Subcutaneous adipose tissue (tissue), 4 donors: Measurements from ENCODE around the gene FSCN2. TPM values are rescaled to one million over a fixed set of nuclear protein-coding genes. Genes with fewer than 3 reads are reported as not detected.

Experiments used
- CTCF ChIP-seq: fragments of 450-650 bp; IDR thresholded peaks from one replicate; pipeline ENCODE4 v1.5.1; 2016; ENCODE audit warnings: low read depth, mild to moderate bottlenecking, control low read depth, antibody characterized with exemption, moderate library complexity
- total RNA-seq, 4 donors: library from RNA; depleted of rRNA; stranded (reverse); fragments of >200 nt; gene quantifications; one replicate each; pipeline ENCODE4 v1.1.0, GENCODE V29; 2016

The FSCN2 gene
- total RNA-seq, 4 donors from 2014 or later, result 0.88 to 1.0 TPM; not detected in 2

DNA sequence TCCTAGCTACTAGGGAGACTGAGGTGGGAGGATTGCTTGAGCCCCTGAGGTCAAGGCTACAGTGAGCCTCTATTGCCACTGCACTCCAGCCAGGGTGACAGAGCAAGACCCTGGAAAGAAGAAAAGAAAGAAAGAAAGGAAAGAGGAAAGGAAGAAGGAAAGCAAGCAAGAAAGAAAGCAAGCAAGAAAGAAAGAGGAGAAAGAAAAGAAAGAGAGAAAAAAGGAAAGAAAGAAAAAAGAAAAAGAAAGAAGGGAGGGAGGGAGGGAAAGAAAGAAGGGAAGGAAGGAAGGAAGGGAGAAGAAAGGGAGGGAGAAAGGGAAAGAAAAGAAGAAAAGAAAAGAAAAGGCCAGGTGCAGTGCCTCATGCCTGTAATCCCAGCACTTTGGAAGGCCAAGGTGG, 24.6 kb upstream of the FSCN2 start:
- no peak for TF ChIP-seq CTCF

- no peak for TF ChIP-seq CTCF
These were observed 19.5 kb upstream of the FSCN2 start for GRCh38 chr17:81508639-81509206.

DNA sequence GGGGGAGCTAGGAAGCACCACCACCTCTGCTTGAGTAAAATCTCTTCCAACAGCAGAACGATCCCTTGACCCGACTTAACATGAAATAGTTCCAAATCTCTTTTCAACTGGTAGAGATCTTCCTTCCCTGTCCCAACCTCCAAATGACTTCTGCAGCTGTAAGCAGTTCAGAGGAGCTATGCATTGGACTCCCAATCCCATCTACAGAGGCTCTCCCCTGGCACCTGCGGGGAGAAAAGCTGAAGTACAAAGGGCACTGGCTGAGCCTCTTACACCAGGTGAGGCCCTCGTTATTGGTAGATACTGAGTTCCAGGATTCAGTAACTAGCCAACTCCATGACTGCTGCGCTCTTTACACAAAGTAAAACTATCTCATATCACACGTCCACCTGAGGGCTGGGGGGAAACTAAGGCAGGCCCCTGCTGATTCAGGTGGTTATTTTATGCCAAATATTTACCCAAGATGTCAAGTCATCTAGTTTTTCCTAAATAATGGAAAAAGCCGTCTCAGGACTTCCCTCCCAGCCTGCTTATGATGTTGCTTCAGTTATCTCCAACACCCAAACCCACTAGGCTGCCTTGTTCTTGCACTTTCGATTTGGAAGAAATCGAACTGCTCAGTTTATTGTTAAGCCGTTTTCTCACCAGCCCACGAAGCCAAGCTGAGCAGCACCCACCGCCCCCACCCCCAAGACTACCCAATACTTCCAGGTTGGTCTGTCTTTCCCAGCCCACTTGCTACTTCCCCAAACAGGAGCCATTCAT, 18.8 kb upstream of the FSCN2 start:
- no peak for TF ChIP-seq CTCF

- TF ChIP-seq CTCF, result no peak
These were observed 18.0 kb upstream of the FSCN2 start for GRCh38 chr17:81509972-81510784.

DNA sequence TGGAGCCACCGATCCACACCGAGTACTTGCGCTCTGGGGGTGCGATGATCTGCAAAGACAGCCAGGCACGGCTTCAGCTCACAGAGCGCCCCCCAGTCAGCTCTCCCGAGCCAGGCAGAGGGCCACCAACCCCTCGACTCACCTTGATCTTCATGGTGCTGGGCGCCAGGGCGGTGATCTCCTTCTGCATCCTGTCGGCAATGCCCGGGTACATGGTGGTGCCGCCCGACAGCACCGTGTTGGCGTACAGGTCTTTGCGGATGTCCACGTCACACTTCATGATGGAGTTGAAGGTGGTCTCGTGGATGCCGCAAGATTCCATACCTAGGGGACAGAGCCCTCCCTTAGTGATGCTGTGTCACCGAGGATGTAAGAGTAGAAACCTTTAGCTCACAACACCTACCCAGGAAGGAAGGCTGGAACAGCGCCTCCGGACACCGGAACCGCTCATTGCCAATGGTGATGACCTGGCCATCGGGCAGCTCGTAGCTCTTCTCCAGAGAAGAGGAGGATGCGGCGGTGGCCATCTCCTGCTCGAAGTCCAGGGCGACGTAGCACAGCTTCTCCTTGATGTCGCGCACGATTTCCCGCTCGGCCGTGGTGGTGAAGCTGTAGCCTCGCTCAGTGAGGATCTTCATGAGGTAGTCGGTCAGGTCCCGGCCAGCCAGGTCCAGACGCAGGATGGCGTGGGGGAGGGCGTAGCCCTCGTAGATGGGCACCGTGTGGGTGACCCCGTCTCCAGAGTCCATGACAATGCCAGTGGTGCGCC, 17.2 kb upstream of the FSCN2 start:
- TF ChIP-seq CTCF, result no peak

- no peak for TF ChIP-seq CTCF
These were observed 16.7 kb upstream of the FSCN2 start for GRCh38 chr17:81511554-81511803.
